Activated CD4-positive, alpha-beta T cell treated with anti-CD3 and anti-CD28 coated beads, Interleukin-2, amount 50 U/mL, for 48 hours (primary cell): ENCODE results near the gene ENPP1.
A peak's percentile ranks its signal among the peaks of the same experiment; 100 is the strongest.

ENCODE experiments used
- DNase-seq, 2 experiments: peaks; one replicate each; pipeline ENCODE4 v3.0.0-alpha.2; 2020

Gene ENPP1

DNA sequence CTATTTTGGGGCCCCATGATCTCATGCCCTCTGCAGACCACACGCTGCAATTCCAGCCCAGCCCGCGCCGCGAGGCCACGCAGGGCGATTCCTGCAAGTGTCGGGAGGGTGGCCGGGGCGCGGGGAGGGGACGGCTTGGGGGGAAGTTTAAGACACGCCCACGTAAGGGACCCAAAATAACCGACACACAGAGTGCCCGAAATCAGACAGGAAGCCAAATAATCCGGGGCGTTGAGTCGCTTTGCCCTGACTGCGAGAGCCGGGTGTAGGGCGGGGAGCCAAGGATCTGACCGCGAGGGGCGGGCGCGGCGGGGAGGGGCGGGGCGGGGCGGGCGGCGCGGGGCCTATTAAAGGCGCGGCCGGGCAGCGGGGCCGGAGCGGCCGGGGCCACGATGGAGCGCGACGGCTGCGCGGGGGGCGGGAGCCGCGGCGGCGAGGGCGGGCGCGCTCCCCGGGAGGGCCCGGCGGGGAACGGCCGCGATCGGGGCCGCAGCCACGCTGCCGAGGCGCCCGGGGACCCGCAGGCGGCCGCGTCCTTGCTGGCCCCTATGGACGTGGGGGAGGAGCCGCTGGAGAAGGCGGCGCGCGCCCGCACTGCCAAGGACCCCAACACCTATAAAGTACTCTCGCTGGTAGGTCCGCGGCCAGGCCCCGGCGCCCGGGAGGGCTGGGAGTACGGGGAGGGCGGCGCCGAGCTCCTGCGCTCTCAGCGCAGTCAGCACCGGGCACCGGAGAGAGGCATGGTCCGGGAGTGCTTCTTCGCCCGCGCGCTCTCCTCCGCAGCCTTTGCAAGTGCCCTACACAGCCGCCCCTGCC lies at the start of gene ENPP1:
Gene ENPP1 (plus strand): TSS at position 377 of the 816 bp plus-strand sequence. CDS start 16 bp downstream, at position 393.
- peak; percentile 49 to 54 for DNase-seq

DNA sequence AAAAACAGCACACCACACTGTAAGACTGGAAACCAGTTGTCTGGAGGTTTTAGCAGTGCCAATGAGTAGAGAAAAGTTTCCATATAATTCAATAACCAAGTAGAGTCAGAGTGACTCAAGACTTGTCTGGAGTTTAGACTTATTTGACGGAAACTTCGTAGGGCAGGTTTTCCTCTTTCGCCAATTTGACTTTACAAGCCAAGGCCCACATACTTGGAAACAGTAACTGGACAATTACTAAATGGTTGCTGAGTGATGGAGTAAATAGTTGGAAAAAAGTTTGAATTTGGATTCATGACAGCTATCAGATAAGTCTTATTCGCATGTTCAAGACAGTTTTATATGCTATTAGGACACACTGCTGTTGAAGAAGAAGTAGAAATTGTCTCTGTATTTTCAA lies 48.9 kb upstream of the ENPP1 start:
- DNase-seq = no peak

DNA sequence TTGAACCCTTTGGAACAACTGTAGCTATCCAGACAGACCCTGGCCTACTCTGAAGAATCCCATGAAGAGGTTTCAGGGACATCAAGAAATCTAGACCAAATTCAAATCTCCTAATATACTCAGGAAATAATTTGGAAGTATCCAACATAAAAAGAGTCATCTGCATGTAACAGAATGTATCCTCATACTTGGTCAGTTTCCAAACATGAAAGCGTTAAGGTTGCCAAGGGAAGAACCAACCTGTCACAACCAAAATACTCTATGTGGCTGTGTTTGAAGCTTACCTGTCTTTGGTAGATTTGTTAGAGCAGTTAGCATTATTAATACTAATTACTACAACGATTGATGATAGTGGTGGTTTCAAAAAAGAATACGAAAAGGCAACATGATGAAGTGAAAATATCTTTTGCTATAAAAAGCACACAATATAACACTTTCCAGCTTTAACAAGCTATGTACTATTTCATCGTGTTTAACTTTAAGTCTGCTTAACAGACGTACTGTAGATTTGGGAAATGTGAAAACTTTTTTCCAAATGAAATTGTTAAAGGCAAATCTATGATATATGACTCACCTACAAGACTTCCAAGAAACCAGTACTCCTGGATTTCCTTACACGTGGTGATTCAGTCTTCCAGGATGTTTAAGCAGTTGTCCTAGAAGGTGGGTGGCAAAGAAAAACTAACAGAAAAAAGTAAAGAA lies 46.6 kb upstream of the ENPP1 start:
- DNase-seq = no peak

GRCh38 chr6:131761762-131762067 lies 46.1 kb upstream of the ENPP1 start:
- DNase-seq = no peak

DNA sequence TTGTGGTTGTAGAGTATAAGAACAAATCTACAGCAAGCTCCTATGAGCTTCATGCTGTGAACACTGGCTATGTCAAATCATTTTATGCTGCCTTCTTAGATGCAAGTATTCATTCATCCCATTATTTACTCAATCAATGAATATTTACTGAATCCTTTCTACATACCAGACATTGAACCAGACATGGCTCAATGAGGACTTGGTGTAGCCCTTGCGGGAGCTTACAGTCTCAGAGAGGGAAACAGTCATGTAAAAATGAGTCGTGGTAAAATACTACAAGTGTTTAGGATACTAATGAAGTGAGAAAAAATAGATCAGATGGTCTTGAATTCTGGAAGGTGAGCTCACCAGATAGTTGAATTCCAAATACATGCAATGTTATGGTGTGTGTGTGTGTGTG lies 44.8 kb upstream of the ENPP1 start:
- DNase-seq = no peak

DNA sequence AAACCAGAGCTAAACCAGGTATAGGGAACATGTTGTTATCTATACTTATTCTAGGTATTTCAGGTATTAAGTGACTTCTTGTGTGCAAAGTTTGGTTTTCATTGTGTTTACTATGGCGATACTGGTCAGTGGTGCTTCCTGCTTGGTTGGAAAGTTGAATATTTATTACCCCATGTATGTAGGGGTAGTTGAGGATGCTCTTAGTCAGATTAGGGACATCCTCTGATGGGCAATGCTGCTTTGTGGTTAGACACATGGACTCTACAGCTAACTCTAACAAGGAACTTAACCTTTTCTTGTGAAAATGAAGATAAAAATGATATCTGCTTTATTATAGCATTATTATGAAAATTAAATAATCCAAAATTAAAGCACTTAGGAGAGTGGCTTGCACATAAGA lies 44.1 kb upstream of the ENPP1 start:
- DNase-seq = no peak

GRCh38 chr6:131764350-131764749 lies 43.5 kb upstream of the ENPP1 start:
- DNase-seq = no peak

DNA sequence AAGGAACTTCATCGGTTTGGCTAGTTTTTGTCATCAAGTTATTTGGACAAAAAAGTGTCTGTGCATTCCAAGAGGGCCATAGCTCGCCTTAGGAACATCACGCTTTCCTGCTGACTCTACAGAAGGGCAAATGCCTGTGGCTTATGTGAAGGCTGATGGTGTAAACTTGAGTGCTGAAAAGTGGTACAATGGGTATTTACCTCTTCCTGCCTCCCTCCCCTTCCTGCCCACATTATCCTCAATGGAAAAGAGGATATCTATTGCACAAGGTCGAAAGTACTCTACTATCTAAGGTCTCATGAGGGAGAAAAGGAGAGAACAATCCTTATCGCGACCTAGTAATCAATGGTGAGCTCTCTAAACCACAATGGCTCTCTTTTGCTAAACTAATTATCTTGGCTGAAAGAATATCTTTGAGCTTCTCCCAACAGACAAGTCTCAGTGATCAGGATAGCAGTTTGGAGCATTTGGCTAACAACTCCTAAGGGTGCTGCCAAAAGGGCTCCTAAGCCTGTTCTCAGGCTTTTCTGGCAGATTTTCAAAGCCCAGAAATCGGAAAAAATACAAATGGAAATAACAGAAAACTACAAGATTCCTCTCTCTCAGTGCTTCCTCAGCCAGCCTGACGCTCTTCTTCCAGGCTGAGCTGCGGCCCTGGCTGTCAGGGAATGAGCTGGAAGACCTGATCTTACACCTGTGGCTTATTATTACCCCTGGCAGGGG lies 42.6 kb upstream of the ENPP1 start:
- no peak for DNase-seq

DNA sequence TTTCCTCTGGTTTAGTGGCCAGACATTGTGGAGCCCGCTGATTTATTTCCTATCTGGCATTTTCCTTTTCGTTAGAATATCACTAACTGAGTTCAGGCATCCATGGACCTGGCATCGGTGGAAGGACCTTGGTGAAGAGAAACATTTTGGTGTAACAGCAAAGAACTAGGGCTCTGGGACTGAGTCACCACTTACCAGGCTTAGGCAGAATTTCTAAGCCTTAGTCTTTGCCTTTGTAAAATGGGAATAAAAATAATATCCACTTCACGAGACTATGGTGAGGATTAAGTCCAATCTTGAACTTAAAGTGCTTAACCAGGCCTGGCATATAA lies 42.0 kb upstream of the ENPP1 start:
- DNase-seq = no peak

DNA sequence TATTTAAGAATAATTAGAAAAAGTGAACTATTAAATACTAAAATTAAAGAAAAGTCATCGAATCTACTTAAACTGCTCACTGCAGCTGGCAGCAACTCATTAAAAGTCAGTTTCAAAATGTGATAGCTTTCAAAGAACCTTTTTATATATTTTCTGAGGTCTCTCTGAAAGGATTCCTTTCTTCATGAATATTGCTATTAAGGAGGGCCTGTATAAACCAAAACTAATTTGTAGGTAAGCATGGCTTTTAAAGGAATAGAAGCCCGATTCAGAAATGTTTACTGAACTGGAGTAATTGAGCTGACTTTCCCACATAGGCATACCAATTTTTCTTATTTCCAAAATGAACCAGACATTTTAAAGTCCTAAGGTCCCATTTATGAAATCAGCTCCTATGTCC lies 41.2 kb upstream of the ENPP1 start:
- no peak for DNase-seq

GRCh38 chr6:131768964-131769363 lies 38.9 kb upstream of the ENPP1 start:
- no peak for DNase-seq

DNA sequence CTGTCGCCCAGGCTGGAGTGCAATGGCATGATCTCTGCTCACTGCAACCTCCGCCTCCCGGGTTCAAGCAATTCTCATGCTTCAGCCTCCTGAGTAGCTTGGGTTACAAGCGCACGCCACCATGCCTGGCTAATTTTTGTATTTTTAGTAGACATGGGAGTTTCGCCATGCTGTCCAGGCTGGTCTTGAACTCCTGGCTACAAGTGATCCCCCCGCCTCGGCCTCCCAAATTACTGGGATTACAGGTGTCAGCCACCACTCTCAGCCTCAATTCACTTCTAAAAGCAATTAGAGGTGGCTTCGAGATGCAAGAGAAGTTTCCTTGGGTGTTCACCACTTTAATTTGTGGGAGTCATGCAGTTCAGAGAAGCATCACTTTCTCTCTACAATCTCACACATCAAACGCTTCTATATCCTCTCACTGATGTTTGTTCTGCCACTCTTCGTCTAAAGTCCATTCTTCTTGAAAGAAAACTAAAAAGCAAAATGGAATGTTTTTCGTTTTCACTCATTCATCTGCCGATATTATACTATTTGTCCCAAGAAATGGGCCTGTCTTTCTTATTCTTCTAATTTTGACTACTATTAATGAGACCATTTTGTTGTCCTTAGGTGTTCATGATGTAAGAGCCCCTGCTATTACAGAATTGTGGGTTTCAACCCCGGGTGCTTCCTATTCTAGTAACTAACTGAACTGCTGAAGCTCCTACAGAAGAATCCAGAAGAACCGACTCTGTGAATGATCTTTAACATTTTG lies 38.3 kb upstream of the ENPP1 start:
- DNase-seq = no peak

GRCh38 chr6:131770776-131771175 lies 37.0 kb upstream of the ENPP1 start:
- no peak for DNase-seq

- no peak for DNase-seq
Measured at GRCh38 chr6:131773284-131773950, 34.4 kb upstream of the ENPP1 start.

GRCh38 chr6:131775886-131776285 lies 31.9 kb upstream of the ENPP1 start:
- DNase-seq = no peak

DNA sequence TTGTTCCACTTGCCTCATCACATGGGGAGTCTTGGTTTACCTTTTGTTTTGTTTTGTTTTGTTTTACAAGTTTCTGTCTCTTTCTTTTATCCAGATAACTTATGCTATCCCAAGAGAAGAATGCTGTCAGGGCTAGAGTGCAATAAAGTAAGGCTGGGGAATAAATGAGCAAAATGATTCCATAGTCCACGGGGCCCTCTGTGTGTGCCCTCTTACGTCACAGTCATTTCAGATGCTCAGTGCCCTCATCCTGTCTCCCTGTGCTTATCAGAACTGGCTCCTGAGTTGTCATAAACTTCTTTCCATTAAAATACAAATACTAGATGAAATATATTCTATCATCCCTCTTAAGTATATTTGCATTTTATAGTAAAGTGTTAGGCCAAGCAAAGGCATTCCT lies 30.8 kb upstream of the ENPP1 start:
- no peak for DNase-seq

- DNase-seq = no peak
Measured at GRCh38 chr6:131778169-131778568, 29.7 kb upstream of the ENPP1 start.

DNA sequence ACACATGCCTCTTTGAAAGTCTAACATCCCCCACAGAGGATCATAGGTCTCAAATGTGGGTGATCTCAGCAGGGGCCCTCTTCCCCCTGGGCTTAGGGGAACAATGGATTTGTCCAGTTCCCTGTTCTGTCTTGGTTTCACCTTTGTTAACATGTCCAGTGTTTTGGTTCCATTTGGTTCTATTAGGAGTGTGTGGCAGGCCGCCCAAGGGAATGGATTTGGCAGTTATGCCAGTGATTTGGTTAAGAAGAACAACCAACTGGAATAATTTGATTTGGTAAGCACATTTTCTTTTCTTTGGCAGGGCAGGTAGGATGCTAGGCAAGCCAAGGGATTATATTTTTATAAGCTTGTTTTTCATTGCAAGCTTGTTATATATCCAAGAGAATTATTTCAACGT lies 28.5 kb upstream of the ENPP1 start:
- DNase-seq = no peak

DNA sequence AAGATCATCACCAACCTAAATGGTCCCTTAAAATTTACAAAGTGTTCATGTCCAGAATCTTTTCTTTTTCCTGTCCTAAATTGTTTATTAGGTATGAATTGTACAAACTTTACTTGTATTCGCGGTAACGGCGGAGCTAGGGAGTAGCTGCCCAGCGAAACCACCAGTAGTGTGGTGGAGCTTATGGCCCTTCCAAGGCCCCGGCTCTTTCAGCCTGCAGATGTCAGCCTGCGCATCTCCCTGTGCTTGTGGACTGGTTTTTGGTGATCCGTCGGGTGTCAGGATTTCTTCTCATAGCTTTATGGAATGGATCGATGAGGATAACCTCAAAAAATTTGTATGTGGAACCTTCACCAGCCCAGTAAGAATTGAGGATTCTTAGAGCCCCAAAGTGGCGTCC lies 27.2 kb upstream of the ENPP1 start:
- DNase-seq = no peak

GRCh38 chr6:131781687-131782086 lies 26.1 kb upstream of the ENPP1 start:
- no peak for DNase-seq

GRCh38 chr6:131782764-131783163 lies 25.1 kb upstream of the ENPP1 start:
- DNase-seq = no peak

GRCh38 chr6:131784561-131784960 lies 23.3 kb upstream of the ENPP1 start:
- no peak for DNase-seq

- DNase-seq = no peak
Measured at GRCh38 chr6:131787079-131787478, 20.7 kb upstream of the ENPP1 start.
